D341Med (cell line): Measurements from ENCODE around the gene CDY2A.
"Not testable (repeated sequence)": the region's sequence is repeated elsewhere in the genome, so short reads cannot be mapped to it uniquely, and the experiment has no call there.

ENCODE experiments used
- DNase-seq: peaks from one replicate; pipeline ENCODE4 v3.0.0; 2012; ENCODE audit warnings: low spot score

The CDY2A gene, protein sequence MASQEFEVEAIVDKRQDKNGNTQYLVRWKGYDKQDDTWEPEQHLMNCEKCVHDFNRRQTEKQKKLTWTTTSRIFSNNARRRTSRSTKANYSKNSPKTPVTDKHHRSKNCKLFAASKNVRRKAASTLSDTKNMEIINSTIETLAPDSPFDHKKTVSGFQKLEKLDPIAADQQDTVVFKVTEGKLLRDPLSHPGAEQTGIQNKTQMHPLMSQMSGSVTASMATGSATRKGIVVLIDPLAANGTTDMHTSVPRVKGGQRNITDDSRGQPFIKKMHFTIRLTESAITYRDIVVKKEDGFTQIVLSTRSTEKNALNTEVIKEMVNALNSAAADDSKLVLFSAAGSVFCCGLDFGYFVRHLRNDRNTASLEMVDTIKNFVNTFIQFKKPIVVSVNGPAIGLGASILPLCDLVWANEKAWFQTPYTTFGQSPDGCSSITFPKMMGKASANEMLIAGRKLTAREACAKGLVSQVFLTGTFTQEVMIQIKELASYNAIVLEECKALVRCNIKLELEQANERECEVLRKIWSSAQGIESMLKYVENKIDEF

DNA sequence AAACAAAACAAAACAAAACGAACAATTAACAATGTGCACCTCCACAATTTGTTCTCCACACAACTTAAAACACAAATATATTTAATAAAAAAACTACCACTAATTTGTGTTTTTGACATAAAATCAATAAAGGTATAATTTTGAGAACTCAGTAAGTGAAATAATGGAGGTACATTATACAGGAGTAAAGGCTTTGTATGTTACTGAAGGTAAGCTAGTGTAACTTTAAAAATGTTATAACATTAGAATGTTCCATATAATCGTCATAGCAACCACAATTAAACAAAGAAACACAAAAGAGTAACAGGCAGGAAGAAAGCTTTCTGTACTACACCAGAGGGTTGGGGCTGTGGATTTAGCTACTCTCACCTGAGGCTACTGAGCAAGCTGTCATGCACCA lies at the start of gene CDY2A:
Gene CDY2A (plus strand): TSS at position 301 of the 400 bp plus-strand sequence. CDS start 328 bp downstream, outside the sequence.
- DNase-seq: not testable (repeated sequence)

- DNase-seq: not testable (repeated sequence)
Observed at GRCh38 chrY:17997586-17997985, 28.0 kb upstream of the CDY2A start.

GRCh38 chrY:17998266-17998665 lies 27.3 kb upstream of the CDY2A start:
- not testable (repeated sequence) for DNase-seq

- not testable (repeated sequence) for DNase-seq
Observed at GRCh38 chrY:18023897-18024296, 1.7 kb upstream of the CDY2A start.

- DNase-seq: not testable (repeated sequence)
Observed at GRCh38 chrY:18028845-18029244, 3.3 kb downstream of the CDY2A start.

GRCh38 chrY:18030178-18030577 lies 4.6 kb downstream of the CDY2A start:
- DNase-seq: not testable (repeated sequence)

GRCh38 chrY:18034100-18034814 lies 8.7 kb downstream of the CDY2A start:
- DNase-seq: not testable (repeated sequence)

GRCh38 chrY:18034864-18035263 lies 9.3 kb downstream of the CDY2A start:
- not testable (repeated sequence) for DNase-seq

DNA sequence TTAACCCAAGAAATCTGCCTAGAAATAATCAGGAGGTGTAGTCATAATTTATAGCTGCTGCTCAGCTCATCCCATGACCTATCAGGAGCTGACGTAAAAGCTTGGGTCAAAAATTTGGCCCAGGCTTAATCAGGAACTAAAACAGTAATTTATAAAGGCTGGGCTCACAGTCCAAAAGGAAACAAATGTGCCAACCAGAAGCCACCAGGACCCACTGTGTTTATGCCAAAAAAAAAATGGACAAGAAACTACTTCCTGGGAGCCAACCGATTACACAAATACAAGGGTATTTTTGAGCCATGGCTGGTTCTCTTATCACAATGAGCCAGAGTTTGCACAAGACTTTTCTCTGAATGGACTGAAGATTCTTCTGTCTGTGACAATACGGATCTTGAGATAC lies 19.4 kb downstream of the CDY2A start:
- DNase-seq: not testable (repeated sequence)

DNA sequence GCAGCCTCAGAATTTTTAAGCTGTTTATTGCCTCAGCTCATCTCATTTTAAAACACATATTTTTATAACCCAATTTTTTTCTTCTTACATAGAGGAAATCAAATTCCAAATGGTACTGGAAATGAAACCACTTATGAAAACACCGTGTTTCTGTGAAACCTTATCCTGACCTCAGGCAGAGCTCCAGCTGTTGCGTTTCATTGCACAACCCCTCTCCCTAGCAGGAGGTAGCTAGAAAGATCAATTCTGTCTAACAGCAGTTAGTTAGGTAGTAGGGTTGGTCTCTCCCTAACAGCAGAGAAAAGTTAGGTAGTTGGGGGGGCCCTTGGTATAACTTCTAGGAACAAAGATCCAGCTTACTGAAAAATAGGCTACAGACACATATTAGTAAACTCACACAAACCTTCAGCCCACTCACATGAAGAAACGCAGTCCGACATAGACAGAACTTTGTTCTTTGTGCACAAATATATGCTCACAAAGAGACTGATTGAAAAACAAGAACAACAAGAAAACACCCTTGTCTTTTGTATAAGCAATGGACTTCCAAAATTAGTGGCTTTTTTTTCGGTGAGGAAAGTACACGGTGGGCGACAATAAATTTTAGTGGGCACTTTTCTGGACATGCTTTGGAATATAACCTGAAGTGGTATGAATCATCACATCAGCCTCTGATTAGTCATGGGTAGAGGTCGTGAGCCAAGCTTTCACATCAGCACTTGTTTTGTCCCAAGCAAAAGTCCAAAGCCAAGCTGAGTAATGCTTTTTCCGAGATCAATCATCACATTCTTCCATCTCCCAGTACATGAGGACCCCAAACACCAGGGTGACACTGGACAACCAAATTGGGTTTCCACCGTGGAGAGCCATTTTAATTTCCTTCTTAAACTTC lies 22.8 kb downstream of the CDY2A start:
- DNase-seq: not testable (repeated sequence)

DNA sequence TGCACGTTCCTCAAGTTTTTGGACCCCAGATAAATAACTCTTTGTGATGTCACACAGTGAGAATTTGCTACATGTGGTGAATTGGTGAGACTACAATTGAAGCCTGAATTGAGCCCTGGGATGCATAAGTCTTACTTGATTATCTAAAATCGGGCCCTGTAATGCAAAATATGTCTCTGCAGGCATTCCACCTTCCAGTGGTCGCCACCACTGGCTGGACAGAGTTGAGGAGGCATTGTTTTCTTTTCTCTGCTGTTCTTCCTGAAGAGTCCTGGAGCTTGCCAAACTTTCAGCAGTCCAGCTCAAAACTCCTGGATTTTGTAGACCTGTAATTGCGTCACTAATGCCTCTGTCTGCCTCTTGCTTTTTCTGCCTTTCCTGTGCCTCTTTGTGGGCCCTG lies 23.5 kb downstream of the CDY2A start:
- not testable (repeated sequence) for DNase-seq

DNA sequence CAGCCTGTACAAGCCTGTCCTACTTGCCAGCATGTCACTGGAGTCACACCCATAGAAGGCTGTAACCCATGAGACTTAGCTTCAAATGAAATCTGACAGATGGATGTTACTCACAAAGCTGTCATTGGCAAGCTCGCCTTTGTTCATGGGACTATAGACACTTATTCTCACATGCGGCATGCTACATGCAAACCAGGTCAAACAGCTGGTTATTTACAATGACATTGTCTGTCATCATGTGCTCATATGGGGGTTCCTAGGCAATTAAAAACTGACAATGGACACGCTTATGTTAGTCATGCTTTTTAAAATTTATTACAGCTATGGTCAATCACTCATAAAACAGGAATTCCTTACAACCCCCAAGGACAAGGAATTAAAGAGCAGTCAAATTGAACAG lies 30.9 kb downstream of the CDY2A start:
- not testable (repeated sequence) for DNase-seq

DNA sequence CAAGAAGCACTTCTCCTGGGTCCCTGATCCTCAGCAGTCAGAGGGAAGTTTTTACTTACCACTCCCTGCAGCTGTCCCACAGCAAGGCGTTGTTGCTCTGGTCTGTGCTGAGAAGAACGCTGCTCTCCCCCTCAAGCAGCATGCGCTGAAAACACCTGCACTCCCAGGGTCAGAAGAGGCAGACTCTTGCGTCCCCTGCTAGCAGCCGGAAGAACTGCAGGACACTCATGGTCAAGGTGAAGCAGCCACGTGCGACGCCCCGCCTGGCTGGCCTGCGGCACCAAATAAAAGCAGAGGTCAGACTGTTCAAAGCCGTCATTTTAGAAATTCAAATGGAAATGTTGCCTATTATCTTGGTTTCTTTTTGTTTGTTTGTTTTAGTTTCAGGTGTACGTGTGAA lies 47.9 kb downstream of the CDY2A start:
- not testable (repeated sequence) for DNase-seq
